ENCODE measurements around the gene CDH23.

Gene CDH23

DNA sequence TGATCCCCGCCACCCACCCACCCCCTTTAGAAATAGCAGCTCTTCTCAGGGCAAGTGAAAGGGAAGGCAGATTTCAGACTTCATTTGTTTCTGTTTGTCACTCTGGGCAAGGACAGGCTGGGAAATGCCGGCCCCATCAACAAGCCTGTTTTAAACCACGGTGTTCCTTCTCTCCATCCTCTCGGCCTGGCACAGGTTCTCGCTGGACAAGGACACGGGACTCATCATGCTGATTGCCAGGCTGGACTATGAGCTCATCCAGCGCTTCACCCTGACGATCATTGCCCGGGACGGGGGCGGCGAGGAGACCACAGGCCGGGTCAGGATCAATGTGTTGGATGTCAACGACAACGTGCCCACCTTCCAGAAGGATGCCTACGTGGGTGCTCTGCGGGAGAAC, 280.5 kb downstream of the CDH23 start:
- DNase-seq (ENCODE audit: low read depth), result no peak
- H3K4me3 ChIP-seq (ENCODE audit: control insufficient read depth, low read depth, low read length), result no peak overlapping the region
- TF ChIP-seq, protein P1, sequence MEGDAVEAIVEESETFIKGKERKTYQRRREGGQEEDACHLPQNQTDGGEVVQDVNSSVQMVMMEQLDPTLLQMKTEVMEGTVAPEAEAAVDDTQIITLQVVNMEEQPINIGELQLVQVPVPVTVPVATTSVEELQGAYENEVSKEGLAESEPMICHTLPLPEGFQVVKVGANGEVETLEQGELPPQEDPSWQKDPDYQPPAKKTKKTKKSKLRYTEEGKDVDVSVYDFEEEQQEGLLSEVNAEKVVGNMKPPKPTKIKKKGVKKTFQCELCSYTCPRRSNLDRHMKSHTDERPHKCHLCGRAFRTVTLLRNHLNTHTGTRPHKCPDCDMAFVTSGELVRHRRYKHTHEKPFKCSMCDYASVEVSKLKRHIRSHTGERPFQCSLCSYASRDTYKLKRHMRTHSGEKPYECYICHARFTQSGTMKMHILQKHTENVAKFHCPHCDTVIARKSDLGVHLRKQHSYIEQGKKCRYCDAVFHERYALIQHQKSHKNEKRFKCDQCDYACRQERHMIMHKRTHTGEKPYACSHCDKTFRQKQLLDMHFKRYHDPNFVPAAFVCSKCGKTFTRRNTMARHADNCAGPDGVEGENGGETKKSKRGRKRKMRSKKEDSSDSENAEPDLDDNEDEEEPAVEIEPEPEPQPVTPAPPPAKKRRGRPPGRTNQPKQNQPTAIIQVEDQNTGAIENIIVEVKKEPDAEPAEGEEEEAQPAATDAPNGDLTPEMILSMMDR (IDR thresholded peaks at IDR 0.05; ENCODE audit: control insufficient read depth, insufficient read depth, low read depth, low read length, missing control alignments), result no peak

DNA sequence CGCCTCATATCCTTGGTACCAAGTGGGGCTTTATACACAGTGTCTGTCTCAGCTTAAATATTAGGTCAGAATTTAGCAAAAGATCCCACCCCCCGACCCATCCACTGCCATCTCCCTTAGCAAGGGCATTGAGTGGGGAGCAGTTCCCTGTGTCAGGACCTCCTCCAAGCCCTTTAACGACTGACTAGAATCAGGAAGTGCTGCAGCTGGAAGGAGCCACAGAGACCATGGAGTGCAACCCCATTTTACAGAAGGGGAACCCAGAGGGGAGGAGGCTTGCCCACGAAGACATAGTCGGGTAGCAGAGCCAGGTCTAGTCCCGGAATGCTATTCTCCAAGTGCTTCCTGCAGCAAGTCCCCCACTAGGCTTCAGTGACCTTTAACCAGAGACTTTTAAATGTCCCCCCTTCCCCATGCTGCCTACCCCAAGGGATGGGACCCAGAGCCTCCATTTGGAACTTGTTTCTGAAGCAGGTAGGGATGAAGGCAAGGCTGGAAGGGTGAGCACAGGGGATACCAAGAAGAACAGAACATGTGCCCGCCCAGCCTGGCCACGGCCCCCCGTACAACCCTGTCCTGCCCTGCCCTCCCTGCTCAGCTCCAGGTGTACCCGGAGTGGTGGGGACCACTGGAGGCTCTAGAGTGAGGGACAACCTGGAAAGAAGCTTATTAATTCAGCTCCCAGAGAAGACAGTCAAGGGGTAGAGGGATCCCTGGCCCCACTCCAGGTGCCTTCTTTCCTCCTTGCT, 281.5 kb downstream of the CDH23 start:
- no peak for DNase-seq (ENCODE audit: low read depth)
- TF ChIP-seq, protein P1 (IDR thresholded peaks at IDR 0.05; ENCODE audit: control insufficient read depth, insufficient read depth, low read depth, low read length, missing control alignments), result no peak

DNA sequence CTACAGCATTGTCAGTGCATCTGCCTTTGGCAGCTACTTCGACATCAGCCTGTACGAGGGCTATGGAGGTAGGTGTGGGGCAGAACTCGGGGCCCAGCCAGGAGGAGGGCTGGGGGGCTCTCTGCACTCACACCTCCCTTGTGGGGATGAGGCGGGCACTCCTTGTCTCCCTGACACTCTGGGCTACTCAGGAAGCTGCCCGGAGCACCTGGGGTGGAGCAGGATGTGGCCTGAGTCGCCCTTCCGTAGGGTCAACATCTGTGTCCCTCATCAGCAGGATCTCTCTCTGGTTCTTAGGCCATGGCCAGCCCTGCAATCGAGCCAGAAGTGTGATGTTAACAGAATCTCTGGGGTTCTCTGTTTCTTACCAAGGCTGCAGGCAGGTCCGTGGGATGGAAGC, 282.7 kb downstream of the CDH23 start:
- no peak overlapping the region for H3K4me3 ChIP-seq (ENCODE audit: control insufficient read depth, low read depth, low read length)
- TF ChIP-seq, protein P1 (IDR thresholded peaks at IDR 0.05; ENCODE audit: control insufficient read depth, insufficient read depth, low read depth, low read length, missing control alignments), result no peak
- DNase-seq (ENCODE audit: low read depth), result no peak

More for the DNA sequence above, 281.5 kb downstream of the CDH23 start:
- no peak overlapping the region for H3K4me3 ChIP-seq (ENCODE audit: control insufficient read depth, low read depth, low read length)

DNA sequence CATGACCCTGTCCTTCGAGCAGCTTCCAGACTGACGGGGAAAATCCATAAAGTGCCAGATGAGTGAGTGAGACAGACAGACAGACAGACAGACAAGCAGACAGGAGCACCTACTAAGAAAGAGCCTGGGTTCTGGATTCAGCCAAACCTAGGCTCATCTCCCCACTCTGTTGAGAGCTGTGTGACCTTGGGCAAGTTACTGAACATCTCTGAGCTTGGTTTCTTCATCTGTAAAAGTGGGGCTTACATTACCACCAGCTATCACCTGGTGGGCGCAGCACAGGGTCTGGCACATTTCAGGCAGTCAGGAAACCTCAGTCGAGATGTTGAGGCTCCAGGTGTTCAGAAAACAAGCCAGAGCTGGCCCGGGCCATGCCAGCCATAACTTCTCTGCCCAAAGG, 285.3 kb downstream of the CDH23 start:
- TF ChIP-seq, protein P1 (IDR thresholded peaks at IDR 0.05; ENCODE audit: control insufficient read depth, insufficient read depth, low read depth, low read length, missing control alignments), result no peak
- DNase-seq (ENCODE audit: low read depth), result no peak
- no peak overlapping the region for H3K4me3 ChIP-seq (ENCODE audit: control insufficient read depth, low read depth, low read length)

DNA sequence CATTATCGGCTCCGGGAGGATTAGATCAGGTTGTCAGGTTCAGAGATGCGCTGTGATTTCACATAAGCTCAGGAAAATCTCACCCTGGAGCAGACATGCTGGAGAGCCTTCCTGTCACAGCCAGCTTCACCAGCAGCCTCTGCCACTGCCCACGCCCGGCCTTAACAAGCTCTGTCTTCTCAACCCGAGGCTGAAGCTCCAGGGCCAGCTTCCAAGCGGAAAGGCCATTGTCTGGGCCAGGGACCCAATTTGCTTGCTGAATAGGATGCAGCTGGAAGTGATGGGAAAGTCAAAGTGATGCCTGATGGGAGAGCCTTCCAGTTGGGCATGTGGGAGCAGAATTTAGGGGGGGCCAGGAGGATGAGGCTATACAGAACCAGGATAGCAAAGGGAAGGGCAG, 286.6 kb downstream of the CDH23 start:
- TF ChIP-seq, protein P1 (IDR thresholded peaks at IDR 0.05; ENCODE audit: control insufficient read depth, insufficient read depth, low read depth, low read length, missing control alignments), result no peak
- no peak overlapping the region for H3K4me3 ChIP-seq (ENCODE audit: control insufficient read depth, low read depth, low read length)

DNA sequence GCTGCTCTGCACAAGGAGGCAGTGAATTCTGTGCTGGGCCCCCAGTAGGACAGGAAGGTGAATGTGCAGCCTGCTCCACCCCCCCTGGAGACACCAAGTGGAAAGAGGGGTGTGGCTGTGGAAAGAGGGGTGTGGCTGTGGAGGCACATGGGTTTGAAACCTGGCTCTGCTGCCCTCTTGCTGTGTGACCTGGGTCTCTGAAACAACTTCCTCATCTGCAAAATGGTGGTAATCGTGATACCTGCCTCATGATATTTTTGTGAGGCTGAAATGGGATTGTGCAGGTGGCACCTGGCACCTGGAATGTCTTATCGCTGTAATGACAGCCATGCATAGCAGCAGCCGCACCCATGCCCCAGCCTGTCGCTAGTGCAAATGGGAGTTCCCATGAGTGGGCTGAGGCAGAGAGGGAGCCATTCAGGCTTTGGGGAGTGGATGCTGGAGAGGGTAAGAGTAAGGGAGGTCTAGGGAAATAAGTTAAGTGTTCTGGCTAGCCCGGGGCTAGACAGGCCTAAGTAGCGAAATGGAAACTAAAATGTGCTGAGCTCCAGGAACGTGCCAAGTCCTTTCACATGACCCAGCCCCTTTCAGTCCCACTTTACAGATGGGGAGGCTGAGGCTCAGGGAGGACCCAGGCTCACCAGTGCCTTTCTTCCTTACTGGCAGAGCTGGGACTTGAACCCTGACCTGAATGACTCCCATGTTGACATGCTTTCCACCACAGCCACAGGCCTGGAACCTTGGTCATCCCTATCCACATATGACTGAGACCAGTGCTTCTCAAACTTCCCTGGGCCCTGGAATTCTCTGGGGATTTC, 287.8 kb downstream of the CDH23 start:
- no peak for DNase-seq (ENCODE audit: low read depth)
- no peak overlapping the region for H3K4me3 ChIP-seq (ENCODE audit: control insufficient read depth, low read depth, low read length)
- TF ChIP-seq, protein P1 (IDR thresholded peaks at IDR 0.05; ENCODE audit: control insufficient read depth, insufficient read depth, low read depth, low read length, missing control alignments), result no peak

More for the DNA sequence above, 286.6 kb downstream of the CDH23 start:
- DNase-seq (ENCODE audit: low read depth), result no peak
